Measurements from ENCODE around the gene CYB5R2. TPM values are rescaled to one million over a fixed set of nuclear protein-coding genes. Genes with fewer than 3 reads are reported as not detected.

Gene CYB5R2
- total RNA-seq, 1 donor from 2014 or later = 23.2 TPM

GRCh38 chr11:7617032-7617431 lies 56.3 kb downstream of the CYB5R2 start:
- Mint-ChIP-seq H3K4me3 (no peak overlapping the region), H3K9me3 (no peaks in the 10 kb centered on the region), H3K36me3 (peaks cover 19% of the 10 kb centered on the region), H3K27me3 (no peaks in the 10 kb centered on the region), H3K4me1 (ENCODE audit: unreplicated experiment) (peaks cover 14% of the 10 kb centered on the region), H3K27ac (no peak overlapping the region)
- no peak for DNase-seq (ENCODE audit: extremely low spot score, unreplicated experiment)
- no peak for TF ChIP-seq CTCF (conservative IDR thresholded peaks at IDR 0.05)

Other genes starting within 250 kb of the CYB5R2 start
- gene OLFML1, start 188.0 kb downstream of the CYB5R2 start, total RNA-seq (ENCODE audit: low replicate concordance) = 0.83 and 11.8 TPM in 2 replicates
- 28.2 and 70.7 TPM in 2 replicates for gene PPFIBP2, start 159.5 kb downstream of the CYB5R2 start, total RNA-seq (ENCODE audit: low replicate concordance)
- 0.89 and 2.0 TPM in 2 replicates for gene OVCH2, start 33.0 kb upstream of the CYB5R2 start, total RNA-seq (ENCODE audit: low replicate concordance)
- gene OR5P2, start 123.4 kb upstream of the CYB5R2 start, total RNA-seq (ENCODE audit: low replicate concordance) = 0.26 and 0.29 TPM in 2 replicates
- gene OR5P3, start 157.3 kb upstream of the CYB5R2 start, total RNA-seq (ENCODE audit: low replicate concordance) = 0.48 TPM in 1 of 2 replicates, not detected in the other